SIG-M5 (cell line): ENCODE measurements around the gene RAD51B.

ENCODE experiments used
- DNase-seq: peaks from one replicate; lab custom pipeline; 2025; lab: John Stamatoyannopoulos, UW

The RAD51B gene

GRCh38 chr14:68386950-68387779, 567.6 kb downstream of the RAD51B start:
- no peak for DNase-seq

GRCh38 chr14:68389943-68390342, 570.4 kb downstream of the RAD51B start:
- DNase-seq, result no peak

GRCh38 chr14:68390741-68391140, 571.2 kb downstream of the RAD51B start:
- DNase-seq, result no peak

GRCh38 chr14:68391311-68392014, 571.9 kb downstream of the RAD51B start:
- no peak for DNase-seq

- DNase-seq, result no peak
These were observed 573.0 kb downstream of the RAD51B start for GRCh38 chr14:68392393-68393141.

GRCh38 chr14:68393259-68393658, 573.7 kb downstream of the RAD51B start:
- DNase-seq, result no peak

GRCh38 chr14:68394118-68394763, 574.7 kb downstream of the RAD51B start:
- no peak for DNase-seq

- DNase-seq, result no peak
These were observed 575.2 kb downstream of the RAD51B start for GRCh38 chr14:68394764-68395143.

GRCh38 chr14:68395604-68396003, 576.0 kb downstream of the RAD51B start:
- DNase-seq, result no peak

GRCh38 chr14:68396461-68396860, 576.9 kb downstream of the RAD51B start:
- DNase-seq, result no peak

- DNase-seq, result no peak
These were observed 577.8 kb downstream of the RAD51B start for GRCh38 chr14:68397371-68397811.

GRCh38 chr14:68397822-68398221, 578.2 kb downstream of the RAD51B start:
- no peak for DNase-seq

GRCh38 chr14:68398370-68398769, 578.8 kb downstream of the RAD51B start:
- DNase-seq, result no peak

- DNase-seq, result no peak
These were observed 580.4 kb downstream of the RAD51B start for GRCh38 chr14:68399971-68400370.

- no peak for DNase-seq
These were observed 581.7 kb downstream of the RAD51B start for GRCh38 chr14:68401317-68401716.

GRCh38 chr14:68401855-68402254, 582.3 kb downstream of the RAD51B start:
- DNase-seq, result no peak

GRCh38 chr14:68402525-68403101, 583.0 kb downstream of the RAD51B start:
- DNase-seq, result no peak

GRCh38 chr14:68403191-68404145, 583.9 kb downstream of the RAD51B start:
- no peak for DNase-seq

- no peak for DNase-seq
These were observed 584.6 kb downstream of the RAD51B start for GRCh38 chr14:68404146-68404527.

- no peak for DNase-seq
These were observed 585.1 kb downstream of the RAD51B start for GRCh38 chr14:68404652-68405183.
